NCI-H1417 treated with DMSO at 0.1 percent for 48 hours (cell line): ENCODE data around the gene ZC3HAV1L.
"Not testable (repeated sequence)": the region's sequence is repeated elsewhere in the genome, so short reads cannot be mapped to it uniquely, and the experiment has no call there.

Experiments
- DNase-seq: peaks from one replicate; lab custom pipeline; 2025; lab: John Stamatoyannopoulos, UW

ZC3HAV1L gene

DNA sequence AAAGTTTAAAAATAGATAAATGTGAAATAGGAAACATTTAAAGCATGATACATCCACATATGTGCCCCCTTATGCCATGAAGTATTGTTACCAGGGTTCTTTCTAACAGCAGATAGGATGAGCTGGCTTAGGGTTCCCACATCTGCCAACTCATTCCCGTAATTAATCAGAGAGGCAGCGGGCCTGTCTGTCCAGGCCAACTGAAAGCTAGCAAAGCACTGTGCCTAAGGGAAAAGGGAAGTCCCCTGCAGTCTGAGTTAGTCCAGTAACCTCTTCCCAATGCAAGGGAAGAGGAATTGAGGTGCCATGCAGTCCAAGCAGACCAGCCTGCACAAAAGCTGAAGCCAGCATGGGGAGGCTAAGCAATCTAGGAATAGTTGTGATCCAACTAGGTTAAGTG is 18.3 kb upstream of the ZC3HAV1L start:
- no peak for DNase-seq

- no peak for DNase-seq
Measured at GRCh38 chr7:139051655-139052054, 15.8 kb upstream of the ZC3HAV1L start.

DNA sequence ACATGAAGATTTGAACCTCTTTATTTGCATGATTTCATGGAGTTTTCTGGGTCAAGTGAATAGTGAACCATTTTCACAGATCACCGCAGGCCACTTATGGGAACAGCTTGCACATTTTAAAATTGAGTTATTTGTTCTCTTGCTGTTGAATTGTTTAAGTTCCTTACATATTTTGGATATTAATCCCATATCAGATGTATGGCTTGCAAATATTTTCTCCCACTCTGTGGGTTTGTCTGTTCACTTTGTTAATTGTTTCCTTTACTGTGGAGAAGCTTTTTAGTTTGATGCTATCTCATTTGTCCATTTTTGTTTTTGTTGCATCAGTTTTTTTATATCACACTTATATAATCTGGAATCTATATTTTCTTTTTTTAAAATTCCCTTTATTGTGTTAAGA is 14.1 kb upstream of the ZC3HAV1L start:
- no peak for DNase-seq

- no peak for DNase-seq
Measured at GRCh38 chr7:139049111-139049510, 13.3 kb upstream of the ZC3HAV1L start.

- no peak for DNase-seq
Measured at GRCh38 chr7:139047970-139048369, 12.1 kb upstream of the ZC3HAV1L start.

GRCh38 chr7:139046143-139046542 is 10.3 kb upstream of the ZC3HAV1L start:
- DNase-seq: peak; percentile 74

DNA sequence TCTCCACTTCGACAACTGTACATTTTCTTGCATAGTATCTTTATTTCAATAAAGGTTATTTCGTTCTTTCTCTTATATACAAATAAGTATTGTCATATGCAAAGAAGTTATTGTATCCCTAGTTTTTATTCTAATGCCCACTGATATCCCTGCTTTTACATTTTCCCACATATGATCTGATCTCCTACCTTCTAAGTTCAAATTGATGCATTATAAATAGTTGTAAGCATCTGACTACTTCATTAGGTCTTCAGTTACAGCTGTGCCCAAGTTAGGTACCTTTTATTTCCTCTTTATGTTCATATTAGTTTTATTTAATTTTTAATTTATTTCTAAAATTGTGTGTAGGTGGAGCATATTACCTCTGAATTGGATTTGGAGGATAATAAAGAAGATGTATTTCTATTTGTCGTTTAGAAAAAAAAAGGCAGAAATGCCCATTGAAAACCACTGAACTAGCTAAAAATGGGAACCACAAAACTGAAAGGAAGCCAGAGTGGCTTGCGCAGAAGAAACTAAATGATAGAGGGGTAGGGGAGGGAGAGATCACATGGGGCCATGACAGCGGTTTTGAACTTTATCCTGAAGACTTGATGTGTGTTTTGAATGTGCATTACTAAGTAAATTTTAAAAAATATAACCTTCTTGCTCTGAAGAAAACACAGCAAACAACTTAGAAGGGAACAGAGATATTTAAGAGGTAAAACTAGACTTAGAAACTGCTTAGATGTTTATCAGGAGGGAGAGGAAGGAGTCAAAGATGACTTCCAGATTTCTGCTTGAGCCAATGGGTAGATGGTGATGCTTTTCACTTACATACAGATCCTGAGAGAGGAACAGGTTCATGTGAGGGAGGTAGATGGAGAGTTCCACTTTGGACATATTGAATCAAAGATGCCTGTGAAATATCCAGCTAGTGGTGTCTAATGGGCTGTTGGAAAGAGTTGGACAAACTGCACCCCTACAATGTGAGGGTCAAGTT is 9.3 kb upstream of the ZC3HAV1L start:
- DNase-seq: no peak

DNA sequence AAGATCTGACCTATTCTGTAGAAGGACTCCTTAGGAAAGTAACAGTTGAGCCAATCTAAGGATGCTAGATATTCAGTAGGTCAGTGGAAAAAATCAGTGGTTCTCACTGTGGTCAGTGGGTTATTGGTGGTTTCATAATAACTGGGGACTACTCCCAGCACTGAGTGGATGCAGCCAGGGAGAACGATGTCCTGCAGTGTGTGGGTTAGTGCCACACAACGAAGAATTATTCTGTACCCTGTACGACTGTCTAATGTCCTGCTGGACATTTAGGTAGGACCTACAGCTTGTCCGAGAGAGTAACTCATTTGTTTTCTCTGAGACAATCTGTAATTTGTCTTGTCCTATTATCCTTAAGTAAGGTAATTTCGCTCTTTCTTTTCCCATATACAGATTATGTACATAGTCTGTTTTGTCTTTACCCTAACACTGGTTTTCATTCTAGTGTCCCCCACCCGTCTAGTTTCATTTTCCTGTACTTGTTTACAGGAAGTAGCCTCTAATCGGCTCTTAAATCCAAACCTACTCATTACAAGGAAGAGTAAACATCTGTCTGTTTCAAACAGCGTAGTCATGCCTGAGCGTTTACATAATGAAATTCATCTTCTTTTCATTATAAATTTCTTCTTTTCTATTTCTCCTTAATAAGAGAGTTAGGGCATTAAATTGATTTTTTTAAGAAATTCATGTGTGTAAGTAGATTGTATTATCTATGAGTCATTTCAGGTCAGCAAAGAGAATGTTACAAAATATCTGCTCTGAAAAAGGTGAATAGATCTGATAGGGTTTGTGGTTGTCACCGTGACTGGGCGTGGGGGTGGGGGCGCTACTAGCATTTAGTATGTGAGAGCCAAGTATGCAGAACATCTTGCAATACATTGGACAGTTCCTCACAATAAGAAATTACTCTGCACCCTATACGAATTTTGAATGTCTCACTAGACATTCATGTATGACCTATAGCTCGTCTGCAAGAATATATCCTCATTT is 8.3 kb upstream of the ZC3HAV1L start:
- peak; percentile 65 for DNase-seq

DNA sequence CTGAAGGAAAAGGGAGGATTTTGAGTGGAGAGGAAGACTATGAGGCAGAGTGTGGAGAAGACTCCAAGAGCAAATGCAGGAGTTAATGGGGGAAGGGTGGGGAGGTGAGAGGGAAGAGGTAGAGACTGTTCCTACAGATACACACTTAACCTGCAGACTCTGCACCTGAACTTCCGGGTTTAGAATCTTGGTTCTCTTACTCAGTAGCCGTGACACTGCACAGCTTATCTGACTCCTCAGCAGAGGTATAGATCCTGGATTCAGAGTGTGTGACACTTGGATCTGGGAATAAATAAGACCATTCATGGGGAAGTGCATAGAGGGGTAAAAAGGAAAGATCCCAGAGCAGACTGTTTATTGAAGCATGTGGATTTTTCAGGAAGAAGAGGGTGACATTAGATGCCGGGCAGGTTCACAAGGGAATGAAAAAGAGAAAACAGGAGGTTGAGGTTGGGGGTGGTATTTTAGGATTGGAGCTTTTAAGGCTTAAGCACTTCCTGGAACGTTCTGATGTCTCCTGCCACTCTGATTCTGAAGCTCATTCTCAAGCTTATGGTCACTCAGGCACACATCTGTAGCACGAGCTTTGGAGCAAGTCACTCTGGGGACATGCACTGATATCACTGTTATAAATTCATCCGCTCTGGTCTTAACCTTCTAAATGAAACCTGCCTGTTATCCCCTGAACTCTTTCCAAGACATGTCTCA is 5.7 kb upstream of the ZC3HAV1L start:
- no peak for DNase-seq

DNA sequence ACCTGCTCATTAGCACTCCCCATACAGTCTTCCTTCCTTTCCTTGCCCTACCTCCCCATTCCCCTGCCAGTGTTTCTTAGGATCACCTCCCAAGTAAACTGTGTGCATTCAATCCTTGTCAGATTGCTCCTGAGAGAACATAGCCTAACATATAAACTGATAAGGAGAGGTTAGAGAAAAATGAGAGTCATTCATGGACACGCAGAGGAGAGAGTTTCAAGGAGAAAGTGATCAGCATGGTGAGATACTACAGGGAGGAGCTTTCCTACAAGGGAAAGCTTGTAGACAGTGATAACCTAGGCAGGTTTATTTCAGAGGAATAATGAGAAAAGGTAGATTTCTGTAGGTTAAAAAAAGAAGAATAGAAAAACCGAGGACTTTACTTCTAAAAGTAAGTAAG is 2.8 kb upstream of the ZC3HAV1L start:
- DNase-seq: no peak

- no peak for DNase-seq
Measured at GRCh38 chr7:139036901-139037300, 1.1 kb upstream of the ZC3HAV1L start.

DNA sequence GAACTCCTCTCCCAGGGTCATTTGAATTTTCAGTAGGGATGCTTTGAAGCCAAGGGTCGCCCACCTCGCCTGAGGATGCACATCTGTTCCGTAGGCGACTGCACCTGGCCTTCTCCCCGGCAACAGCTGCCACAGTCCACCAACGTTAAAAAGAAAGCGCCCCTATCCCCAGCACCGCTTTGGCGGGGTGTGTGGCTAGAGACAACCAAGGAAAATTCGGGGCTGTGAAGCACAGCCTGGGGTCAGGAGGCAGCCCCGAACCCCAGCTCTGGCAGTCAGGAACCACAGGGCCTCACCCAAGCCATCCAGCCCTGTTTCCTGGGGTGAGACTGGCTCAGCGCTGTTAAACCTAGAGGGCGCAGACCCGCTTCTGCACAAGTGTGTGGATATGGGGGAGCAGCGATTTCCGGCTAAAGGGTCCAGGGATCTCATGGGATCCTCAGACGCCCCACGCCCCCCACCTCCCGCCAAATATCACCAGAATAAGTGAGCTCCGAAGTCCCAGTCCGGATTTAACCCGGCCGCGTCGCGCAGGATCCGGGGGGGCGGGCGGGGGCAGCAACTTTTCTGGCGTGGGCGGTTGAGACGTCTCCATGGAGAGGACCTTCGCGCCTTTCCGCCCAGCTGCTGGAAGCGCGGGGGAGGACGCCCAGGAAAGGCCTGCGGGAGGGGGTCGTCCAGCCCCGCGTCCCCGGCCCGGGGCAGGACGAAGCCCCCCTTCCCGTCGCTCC is 822 bp downstream of the ZC3HAV1L start:
- DNase-seq: no peak

DNA sequence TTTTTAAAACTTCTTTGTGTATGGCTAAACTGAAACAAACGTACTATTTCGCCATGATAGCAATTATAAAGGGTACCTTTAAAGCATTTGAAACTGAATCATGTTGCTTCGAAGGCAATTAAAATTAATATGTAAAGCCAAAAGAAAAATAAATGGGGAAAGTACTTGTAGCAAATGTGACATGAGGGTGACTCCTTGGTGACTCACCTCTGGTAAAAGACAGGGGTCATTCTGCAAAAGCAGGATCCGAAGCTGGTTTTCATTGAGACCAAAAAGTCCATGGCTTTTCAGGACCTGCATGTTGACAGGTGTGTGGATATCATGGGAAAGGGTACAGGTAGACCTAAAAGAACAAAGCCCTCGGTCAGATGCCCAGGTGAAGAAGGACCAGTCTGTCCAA is 1.5 kb downstream of the ZC3HAV1L start:
- no peak for DNase-seq

DNA sequence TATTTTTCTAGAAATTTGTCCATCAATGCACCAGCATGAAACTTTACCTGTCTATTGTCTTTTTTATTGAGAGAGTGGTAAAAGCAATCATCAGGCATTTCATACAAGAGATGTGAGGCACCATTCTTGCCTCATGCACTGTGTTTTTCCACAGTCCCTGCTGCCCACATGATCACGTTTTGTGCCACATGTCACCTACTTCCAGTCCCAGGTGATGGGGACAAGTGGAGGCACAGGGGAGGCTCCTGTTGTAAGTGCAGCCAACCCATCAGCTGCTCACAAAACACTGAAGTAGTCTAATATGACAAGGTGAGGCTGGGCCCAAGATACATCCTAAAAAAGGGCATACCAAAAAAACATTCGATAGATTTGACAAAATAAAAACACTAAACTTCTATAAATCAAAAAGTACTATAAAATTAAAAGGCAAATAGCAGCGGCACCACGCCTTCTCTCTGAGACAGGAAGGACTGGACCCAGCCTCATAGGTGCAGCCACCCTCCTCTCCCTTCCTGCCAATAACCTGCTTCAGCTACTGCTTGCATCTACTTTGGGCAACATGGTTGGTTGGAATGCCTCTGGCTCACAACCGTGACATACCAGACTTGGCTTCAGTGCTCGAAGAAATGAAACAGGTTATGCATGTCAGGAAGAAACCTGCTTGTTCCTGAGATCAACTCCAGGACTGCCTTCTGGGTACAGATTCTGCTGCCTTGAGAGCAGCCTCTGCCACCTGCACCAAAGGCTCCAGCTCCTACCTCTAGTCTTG is 2.3 kb downstream of the ZC3HAV1L start:
- no peak for DNase-seq

DNA sequence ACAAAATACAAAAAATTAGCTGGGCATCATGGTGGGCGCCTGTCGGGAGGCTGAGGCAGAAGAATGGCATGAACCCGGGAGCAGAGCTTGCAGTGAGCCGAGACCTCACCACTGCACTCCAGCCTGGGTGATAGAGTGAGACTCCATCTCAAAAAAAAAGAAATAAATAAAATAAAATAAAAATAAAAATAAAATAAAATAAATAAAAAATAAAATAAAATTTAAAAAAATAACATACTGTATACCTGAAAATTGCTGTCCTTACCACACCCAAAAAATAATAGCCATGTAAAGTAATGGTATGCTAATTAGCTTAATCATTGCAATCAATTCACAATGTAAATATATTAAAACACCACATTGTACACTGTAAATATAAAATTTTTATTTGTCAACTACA is 3.4 kb downstream of the ZC3HAV1L start:
- no peak for DNase-seq

DNA sequence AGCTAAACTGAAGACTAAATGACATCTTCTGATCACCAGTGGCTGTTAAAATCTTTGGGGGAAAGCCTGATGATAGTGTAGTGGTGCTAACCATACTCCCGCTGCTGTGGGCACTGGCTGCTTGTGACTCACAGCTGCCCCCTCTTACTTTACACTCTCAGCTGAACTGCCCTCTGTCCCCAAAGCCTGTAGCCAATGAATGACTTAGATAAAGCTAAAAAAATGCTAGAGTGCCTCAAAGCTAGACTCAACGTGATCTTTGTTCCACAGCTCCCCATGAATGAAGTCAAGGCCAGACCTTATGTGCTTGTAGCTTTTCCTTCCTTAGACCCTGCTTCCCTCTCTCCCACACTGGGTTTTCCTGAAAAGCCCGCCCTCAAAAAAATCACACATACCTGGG is 6.5 kb downstream of the ZC3HAV1L start:
- DNase-seq: no peak

DNA sequence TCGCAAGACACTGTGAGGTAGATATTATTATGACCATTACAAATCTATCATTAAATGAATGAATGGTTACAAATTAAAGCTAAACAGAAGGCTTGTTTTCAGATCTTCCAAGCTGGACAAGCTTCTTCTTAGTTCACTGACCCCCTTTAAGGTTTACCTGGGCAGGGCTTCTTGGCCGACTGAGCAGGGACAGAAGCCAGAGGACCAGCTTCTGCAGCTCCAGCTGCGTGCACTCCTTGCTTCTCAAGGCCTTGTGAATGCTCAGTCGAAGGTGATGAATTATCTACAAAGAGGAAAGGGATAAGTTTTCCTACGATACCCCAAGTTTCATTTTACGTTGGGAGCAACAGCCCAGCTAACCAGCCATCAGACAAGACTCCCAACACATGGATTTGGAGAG is 9.3 kb downstream of the ZC3HAV1L start:
- DNase-seq: no peak

DNA sequence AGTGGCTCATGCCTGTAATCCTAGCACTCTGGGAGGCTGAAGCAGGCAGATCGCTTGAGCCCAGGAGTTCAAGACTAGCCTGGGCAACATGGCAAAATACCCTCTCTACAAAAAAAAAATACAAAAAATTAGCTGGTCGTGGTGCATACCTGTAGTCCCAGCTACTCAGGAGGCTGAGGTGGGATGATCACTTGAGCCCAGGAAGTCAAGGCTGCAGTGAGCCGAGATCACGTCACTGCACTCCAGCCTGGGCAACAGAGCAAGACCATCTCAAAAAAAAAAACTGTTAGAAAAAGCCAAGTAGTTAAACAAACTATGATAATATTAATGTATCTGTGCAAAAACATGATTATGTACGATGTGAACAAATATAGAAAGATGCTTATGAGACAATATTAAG is 10.0 kb downstream of the ZC3HAV1L start:
- DNase-seq: not testable (repeated sequence)

GRCh38 chr7:139023076-139023475 is 12.8 kb downstream of the ZC3HAV1L start:
- DNase-seq: no peak

DNA sequence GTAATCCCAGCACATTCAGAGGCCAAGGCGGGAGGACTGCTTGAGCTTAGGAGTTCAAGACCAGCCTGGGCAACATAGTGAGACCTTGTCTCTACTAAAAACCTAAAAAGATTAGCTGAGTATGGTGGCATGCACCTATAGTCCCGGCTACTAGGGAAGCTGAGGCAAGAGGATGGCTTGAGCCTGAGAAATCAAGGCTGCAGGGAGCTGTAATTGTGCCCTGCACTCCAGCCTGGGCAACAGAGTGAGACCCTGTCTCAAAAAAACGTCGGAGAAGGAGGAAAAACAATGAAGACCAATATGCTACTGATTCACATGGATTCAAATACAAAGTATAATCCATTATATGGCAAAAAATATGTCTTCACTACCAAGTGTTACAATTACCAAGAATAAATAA is 13.6 kb downstream of the ZC3HAV1L start:
- DNase-seq: no peak

DNA sequence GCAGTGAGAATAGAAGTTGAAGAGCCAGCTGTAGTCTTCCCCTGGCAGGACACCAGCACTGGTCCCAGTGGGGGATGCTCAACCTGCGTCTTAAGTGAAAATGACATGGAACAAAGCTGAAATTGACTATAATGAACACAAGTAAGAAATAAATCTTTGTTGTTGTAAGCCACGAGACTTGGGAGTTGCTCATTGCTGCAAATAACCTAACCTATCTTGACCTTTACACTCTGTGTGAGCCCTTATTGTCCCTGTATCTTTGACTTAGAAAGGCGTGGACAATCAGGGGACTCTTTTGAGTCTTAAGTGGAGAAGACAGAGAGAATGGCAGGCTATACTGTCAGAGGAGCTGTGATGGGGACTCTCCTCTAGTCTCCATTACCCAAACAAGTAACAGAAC is 16.9 kb downstream of the ZC3HAV1L start:
- no peak for DNase-seq
